ENCODE data around the gene MALT1.
"Not testable (repeated sequence)": the region's sequence is repeated elsewhere in the genome, so short reads cannot be mapped to it uniquely, and the experiment has no call there.

Gene MALT1

GRCh38 chr18:58756148-58756547, 84.9 kb downstream of the MALT1 start:
- H3K36me3 ChIP-seq (ENCODE audit: control insufficient read depth in 2 of 2, insufficient read depth in 2 of 2, low read length in 2 of 2), result no peaks in the 10 kb centered on the region
- H3K27ac ChIP-seq (ENCODE audit: low read depth in 2 of 2, low read length in 2 of 2), result no peak overlapping the region
- H3K9ac ChIP-seq (ENCODE audit: low read depth in 1 of 2, low read length in 2 of 2), result no peak overlapping the region
- no peak overlapping the region for H3K4me3 ChIP-seq (ENCODE audit: low read length in 2 of 2)
- H3K27me3 ChIP-seq (ENCODE audit: control insufficient read depth in 2 of 2, insufficient read depth in 2 of 2, low read length in 2 of 2), result peaks cover 0 to 2% of the 10 kb centered on the region in 2 donors
- peaks cover 0 to 4% of the 10 kb centered on the region in 2 donors for H3K4me1 ChIP-seq (ENCODE audit: control insufficient read depth in 2 of 2, insufficient read depth in 2 of 2, low read length in 2 of 2)
- H3K9me3 ChIP-seq (ENCODE audit: control insufficient read depth in 2 of 2, low read length in 2 of 2), result no peaks in the 10 kb centered on the region

GRCh38 chr18:58756596-58757240, 85.5 kb downstream of the MALT1 start:
- Histone ChIP-seq H3K36me3 (ENCODE audit: control insufficient read depth in 2 of 2, insufficient read depth in 2 of 2, low read length in 2 of 2) (no peaks in the 10 kb centered on the region), H3K9me3 (ENCODE audit: control insufficient read depth in 2 of 2, low read length in 2 of 2) (no peaks in the 10 kb centered on the region), H3K4me3 (ENCODE audit: low read length in 2 of 2) (no peak overlapping the region), H3K4me1 (ENCODE audit: control insufficient read depth in 2 of 2, insufficient read depth in 2 of 2, low read length in 2 of 2) (peaks cover 0 to 4% of the 10 kb centered on the region in 2 donors), H3K27me3 (ENCODE audit: control insufficient read depth in 2 of 2, insufficient read depth in 2 of 2, low read length in 2 of 2) (peaks cover 0 to 2% of the 10 kb centered on the region in 2 donors), H3K27ac (ENCODE audit: low read depth in 2 of 2, low read length in 2 of 2) (no peak overlapping the region), H3K9ac (ENCODE audit: low read depth in 1 of 2, low read length in 2 of 2) (no peak overlapping the region)

GRCh38 chr18:58757351-58757750, 86.1 kb downstream of the MALT1 start:
- not testable (repeated sequence) for H3K27me3 ChIP-seq (ENCODE audit: control insufficient read depth in 2 of 2, insufficient read depth in 2 of 2, low read length in 2 of 2); H3K36me3 ChIP-seq (ENCODE audit: control insufficient read depth in 2 of 2, insufficient read depth in 2 of 2, low read length in 2 of 2); H3K4me3 ChIP-seq (ENCODE audit: low read length in 2 of 2); H3K4me1 ChIP-seq (ENCODE audit: control insufficient read depth in 2 of 2, insufficient read depth in 2 of 2, low read length in 2 of 2); H3K9ac ChIP-seq (ENCODE audit: low read depth in 1 of 2, low read length in 2 of 2); H3K27ac ChIP-seq (ENCODE audit: low read depth in 2 of 2, low read length in 2 of 2); H3K9me3 ChIP-seq (ENCODE audit: control insufficient read depth in 2 of 2, low read length in 2 of 2)

- Histone ChIP-seq H3K36me3 (ENCODE audit: control insufficient read depth in 2 of 2, insufficient read depth in 2 of 2, low read length in 2 of 2) (no peaks in the 10 kb centered on the region), H3K27me3 (ENCODE audit: control insufficient read depth in 2 of 2, insufficient read depth in 2 of 2, low read length in 2 of 2) (peaks cover 0 to 2% of the 10 kb centered on the region in 2 donors), H3K4me3 (ENCODE audit: low read length in 2 of 2) (no peak overlapping the region), H3K9me3 (ENCODE audit: control insufficient read depth in 2 of 2, low read length in 2 of 2) (no peaks in the 10 kb centered on the region), H3K9ac (ENCODE audit: low read depth in 1 of 2, low read length in 2 of 2) (no peak overlapping the region), H3K27ac (ENCODE audit: low read depth in 2 of 2, low read length in 2 of 2) (no peak overlapping the region), H3K4me1 (ENCODE audit: control insufficient read depth in 2 of 2, insufficient read depth in 2 of 2, low read length in 2 of 2) (peaks cover 0 to 4% of the 10 kb centered on the region in 2 donors)
These were observed 86.8 kb downstream of the MALT1 start for GRCh38 chr18:58758046-58758445.

GRCh38 chr18:58758606-58759005, 87.3 kb downstream of the MALT1 start:
- Histone ChIP-seq H3K27me3 (ENCODE audit: control insufficient read depth in 2 of 2, insufficient read depth in 2 of 2, low read length in 2 of 2) (peaks cover 0 to 2% of the 10 kb centered on the region in 2 donors), H3K4me3 (ENCODE audit: low read length in 2 of 2) (no peak overlapping the region), H3K9ac (ENCODE audit: low read depth in 1 of 2, low read length in 2 of 2) (no peak overlapping the region), H3K27ac (ENCODE audit: low read depth in 2 of 2, low read length in 2 of 2) (no peak overlapping the region), H3K36me3 (ENCODE audit: control insufficient read depth in 2 of 2, insufficient read depth in 2 of 2, low read length in 2 of 2) (no peaks in the 10 kb centered on the region), H3K4me1 (ENCODE audit: control insufficient read depth in 2 of 2, insufficient read depth in 2 of 2, low read length in 2 of 2) (peaks cover 0 to 4% of the 10 kb centered on the region in 2 donors), H3K9me3 (ENCODE audit: control insufficient read depth in 2 of 2, low read length in 2 of 2) (no peaks in the 10 kb centered on the region)

- H3K4me3 ChIP-seq (ENCODE audit: low read length in 2 of 2), result no peak overlapping the region
- no peaks in the 10 kb centered on the region for H3K9me3 ChIP-seq (ENCODE audit: control insufficient read depth in 2 of 2, low read length in 2 of 2)
- H3K27me3 ChIP-seq (ENCODE audit: control insufficient read depth in 2 of 2, insufficient read depth in 2 of 2, low read length in 2 of 2), result peaks cover 7 to 10% of the 10 kb centered on the region in 2 donors
- H3K36me3 ChIP-seq (ENCODE audit: control insufficient read depth in 2 of 2, insufficient read depth in 2 of 2, low read length in 2 of 2), result no peaks in the 10 kb centered on the region
- no peak overlapping the region for H3K9ac ChIP-seq (ENCODE audit: low read depth in 1 of 2, low read length in 2 of 2)
- no peak overlapping the region for H3K27ac ChIP-seq (ENCODE audit: low read depth in 2 of 2, low read length in 2 of 2)
- peaks cover 2 to 4% of the 10 kb centered on the region in 2 donors for H3K4me1 ChIP-seq (ENCODE audit: control insufficient read depth in 2 of 2, insufficient read depth in 2 of 2, low read length in 2 of 2)
These were observed 90.1 kb downstream of the MALT1 start for GRCh38 chr18:58761241-58761969.

GRCh38 chr18:58761970-58762780, 90.9 kb downstream of the MALT1 start:
- Histone ChIP-seq H3K4me3 (ENCODE audit: low read length in 2 of 2) (no peak overlapping the region), H3K27me3 (ENCODE audit: control insufficient read depth in 2 of 2, insufficient read depth in 2 of 2, low read length in 2 of 2) (peaks cover 7 to 10% of the 10 kb centered on the region in 2 donors), H3K27ac (ENCODE audit: low read depth in 2 of 2, low read length in 2 of 2) (no peak overlapping the region), H3K36me3 (ENCODE audit: control insufficient read depth in 2 of 2, insufficient read depth in 2 of 2, low read length in 2 of 2) (no peaks in the 10 kb centered on the region), H3K4me1 (ENCODE audit: control insufficient read depth in 2 of 2, insufficient read depth in 2 of 2, low read length in 2 of 2) (peaks cover 2 to 4% of the 10 kb centered on the region in 2 donors), H3K9me3 (ENCODE audit: control insufficient read depth in 2 of 2, low read length in 2 of 2) (no peaks in the 10 kb centered on the region), H3K9ac (ENCODE audit: low read depth in 1 of 2, low read length in 2 of 2) (no peak overlapping the region)

GRCh38 chr18:58762781-58763171, 91.5 kb downstream of the MALT1 start:
- H3K9ac ChIP-seq (ENCODE audit: low read depth in 1 of 2, low read length in 2 of 2), result no peak overlapping the region
- H3K27me3 ChIP-seq (ENCODE audit: control insufficient read depth in 2 of 2, insufficient read depth in 2 of 2, low read length in 2 of 2), result peaks cover 7 to 10% of the 10 kb centered on the region in 2 donors
- H3K27ac ChIP-seq (ENCODE audit: low read depth in 2 of 2, low read length in 2 of 2), result no peak overlapping the region
- H3K4me3 ChIP-seq (ENCODE audit: low read length in 2 of 2), result no peak overlapping the region
- H3K4me1 ChIP-seq (ENCODE audit: control insufficient read depth in 2 of 2, insufficient read depth in 2 of 2, low read length in 2 of 2), result peaks cover 2 to 4% of the 10 kb centered on the region in 2 donors
- no peaks in the 10 kb centered on the region for H3K9me3 ChIP-seq (ENCODE audit: control insufficient read depth in 2 of 2, low read length in 2 of 2)
- H3K36me3 ChIP-seq (ENCODE audit: control insufficient read depth in 2 of 2, insufficient read depth in 2 of 2, low read length in 2 of 2), result no peaks in the 10 kb centered on the region

GRCh38 chr18:58766164-58766563, 94.9 kb downstream of the MALT1 start:
- Histone ChIP-seq H3K9me3 (ENCODE audit: control insufficient read depth in 2 of 2, low read length in 2 of 2) (no peaks in the 10 kb centered on the region), H3K36me3 (ENCODE audit: control insufficient read depth in 2 of 2, insufficient read depth in 2 of 2, low read length in 2 of 2) (no peaks in the 10 kb centered on the region), H3K9ac (ENCODE audit: low read depth in 1 of 2, low read length in 2 of 2) (no peak overlapping the region), H3K27ac (ENCODE audit: low read depth in 2 of 2, low read length in 2 of 2) (no peak overlapping the region), H3K4me1 (ENCODE audit: control insufficient read depth in 2 of 2, insufficient read depth in 2 of 2, low read length in 2 of 2) (peaks cover 7 to 10% of the 10 kb centered on the region in 2 donors), H3K27me3 (ENCODE audit: control insufficient read depth in 2 of 2, insufficient read depth in 2 of 2, low read length in 2 of 2) (peaks cover 7 to 9% of the 10 kb centered on the region in 2 donors), H3K4me3 (ENCODE audit: low read length in 2 of 2) (no peak overlapping the region)

GRCh38 chr18:58766946-58767345, 95.7 kb downstream of the MALT1 start:
- Histone ChIP-seq H3K9me3 (ENCODE audit: control insufficient read depth in 2 of 2, low read length in 2 of 2) (no peaks in the 10 kb centered on the region), H3K36me3 (ENCODE audit: control insufficient read depth in 2 of 2, insufficient read depth in 2 of 2, low read length in 2 of 2) (no peaks in the 10 kb centered on the region), H3K4me3 (ENCODE audit: low read length in 2 of 2) (no peak overlapping the region), H3K27me3 (ENCODE audit: control insufficient read depth in 2 of 2, insufficient read depth in 2 of 2, low read length in 2 of 2) (peaks cover 7 to 9% of the 10 kb centered on the region in 2 donors), H3K9ac (ENCODE audit: low read depth in 1 of 2, low read length in 2 of 2) (no peak overlapping the region), H3K4me1 (ENCODE audit: control insufficient read depth in 2 of 2, insufficient read depth in 2 of 2, low read length in 2 of 2) (peaks cover 7 to 10% of the 10 kb centered on the region in 2 donors), H3K27ac (ENCODE audit: low read depth in 2 of 2, low read length in 2 of 2) (no peak overlapping the region)
